Stomach (tissue), 9 donors: ENCODE measurements around the gene GRHL1. TPM values are rescaled to one million over a fixed set of nuclear protein-coding genes. Genes with fewer than 3 reads are reported as not detected.

Source experiments
- DNase-seq, 2 donors: peaks; one replicate each; pipeline versions ENCODE4 v3.0.0 to v3.0.0-alpha.2; 2013 to 2019
- H3K27ac ChIP-seq, 5 donors: fragments of 200-600 bp in 4 of 5; sonication (generic) in 4 of 5; one replicate each; pipeline ENCODE4 v1.5.1; 2013 to 2019; ENCODE audit warnings: mild to moderate bottlenecking in 1 of 5, moderate library complexity in 1 of 5
- H3K27me3 ChIP-seq, 3 donors: fragments of 200-600 bp; sonication (generic); one replicate each; pipeline ENCODE4 v1.5.1; 2017 to 2019; ENCODE audit warnings: mixed run types in 1 of 3
- H3K36me3 ChIP-seq, 4 donors: fragments of 200-600 bp; sonication (generic); 1 replicate in 3 of 4; 2 replicates in 1 of 4; pipeline ENCODE4 v1.5.1; 2016 to 2019
- H3K4me1 ChIP-seq, 4 donors: fragments of 200-600 bp; sonication (generic); one replicate each; pipeline ENCODE4 v1.5.1; 2016 to 2019
- H3K4me3 ChIP-seq, 4 donors: fragments of 200-600 bp; sonication (generic) in 3 of 4; one replicate each; pipeline ENCODE4 v1.5.1; 2016 to 2019; ENCODE audit warnings: mild to moderate bottlenecking in 1 of 4
- H3K9me3 ChIP-seq, 4 donors: fragments of 200-600 bp; sonication (generic); one replicate each; pipeline ENCODE4 v1.5.1; 2016 to 2019
- CTCF ChIP-seq, 7 experiments: fragments of 450-650 bp in 4 of 7; fragments of 200-600 bp in 3 of 7; sonication (generic) in 3 of 7; IDR thresholded peaks; one replicate each; pipeline ENCODE4 v1.5.1; 2016 to 2019; ENCODE audit warnings: antibody characterized with exemption in 7 of 7, control low read depth in 2 of 7, mild to moderate bottlenecking in 1 of 7
- EP300 ChIP-seq: sonication (generic); formaldehyde crosslinking; IDR thresholded peaks from one replicate; pipeline ENCODE4 v1.6.1; 2017; ENCODE audit warnings: antibody characterized with exemption
- POLR2A ChIP-seq, 4 donors: fragments of 450-650 bp; IDR thresholded peaks; one replicate each; pipeline ENCODE4 v1.6.1; 2016; ENCODE audit warnings: antibody characterized with exemption in 4 of 4, control low read depth in 2 of 4, mild to moderate bottlenecking in 1 of 4, moderate library complexity in 1 of 4
- POLR2AphosphoS5 ChIP-seq, 3 donors: sonication (generic); formaldehyde crosslinking; IDR thresholded peaks; one replicate each; pipeline ENCODE4 v1.6.1; 2016; ENCODE audit warnings: antibody characterized with exemption in 3 of 3
- WGBS, 5 donors: extraction: QIAGEN DNeasy Blood & Tissue Kit in 3 of 5; methylation state at CpG; one replicate each; pipeline versions ENCODE4 v1.1.5 to v1.1.7; 2013 to 2018; 5-methylcytosine and 5-hydroxymethylcytosine counted together
- intact Hi-C: fragments of 100-400 bp; cut with DNase I; formaldehyde crosslinking; loops from one replicate; pipeline ENCODE4 v1.15.1; 2023; ENCODE audit warnings: low total_unique reads
- polyA plus RNA-seq, 3 donors: library from polyadenylated mRNA; stranded (reverse); fragments of 200-250 nt; gene quantifications; one replicate each; pipeline ENCODE4 v1.2.3, GENCODE V29; 2013
- total RNA-seq, 5 donors: library from RNA; depleted of rRNA; stranded (reverse); fragments of >200 nt; gene quantifications; one replicate each; pipeline versions ENCODE4 v1.1.0 to v1.2.3, GENCODE V29; 2014 to 2016
- donor health status: healthy with polysubstance abuse.
- donor health status: Bipolar disorder and iron deficiency.
- donor health status: healthy.

The GRHL1 gene
- total and polyA plus RNA-seq, 8 donors, result 0.89 to 16.5 (median 3.8) TPM

GRCh38 chr2:9965119-9965822 is 13.8 kb downstream of the GRHL1 start:
- no peaks in the 10 kb centered on the region for H3K27me3 ChIP-seq
- H3K9me3 ChIP-seq, result no peaks in the 10 kb centered on the region
- H3K36me3 ChIP-seq, result peaks cover 0 to 23% (median 11%) of the 10 kb centered on the region in 4 donors
- peaks cover 0 to 2% (median under 1%) of the 10 kb centered on the region in 4 donors for H3K4me1 ChIP-seq
- no peak overlapping the region for H3K27ac ChIP-seq
- 84 to 94% (median 84%) methylated on average over 8 of the region's 8 CpGs for WGBS, 5 donors
- H3K4me3 ChIP-seq, result no peak overlapping the region
- DNase-seq, result no peak
- intact Hi-C loops, result no loop called here
- TF ChIP-seq CTCF (IDR thresholded peaks at IDR 0.05) (no peak), POLR2AphosphoS5 (IDR thresholded peaks at IDR 0.05) (no peak), EP300 (no peak), POLR2A (IDR thresholded peaks at IDR 0.05) (no peak)

DNA sequence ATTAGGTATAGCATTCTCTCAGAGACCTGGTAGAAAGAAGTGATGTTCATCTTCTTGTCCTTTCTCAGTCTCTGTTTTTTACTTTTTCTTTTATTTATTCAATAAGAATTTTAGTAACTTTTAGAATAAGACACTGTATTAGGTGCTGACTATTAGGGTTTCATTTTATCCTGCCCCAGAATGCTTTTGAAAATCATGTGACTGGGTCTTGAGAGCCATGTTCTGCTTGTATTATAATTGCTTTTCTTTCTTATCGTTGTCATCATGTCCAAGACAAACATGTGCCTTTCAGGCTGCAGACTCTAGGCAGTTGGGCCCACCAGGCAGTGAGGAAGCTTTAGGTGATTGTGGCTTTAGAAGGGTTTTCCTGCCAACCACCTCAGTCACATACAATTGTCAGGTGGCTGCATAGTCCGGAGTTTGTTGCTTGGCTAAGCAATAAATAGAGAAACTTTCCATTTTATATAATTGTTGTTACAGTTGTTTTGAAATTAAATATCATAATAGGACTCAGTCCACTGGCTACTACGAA is 15.1 kb downstream of the GRHL1 start:
- TF ChIP-seq POLR2A (IDR thresholded peaks at IDR 0.05) (no peak), EP300 (no peak), POLR2AphosphoS5 (IDR thresholded peaks at IDR 0.05) (no peak), CTCF (IDR thresholded peaks at IDR 0.05) (no peak)
- 42 to 64% (median 55%) methylated on average over 3 of the region's 3 CpGs for WGBS, 5 donors
- DNase-seq, result no peak
- no peaks in the 10 kb centered on the region for H3K9me3 ChIP-seq
- H3K27me3 ChIP-seq, result no peaks in the 10 kb centered on the region
- H3K36me3 ChIP-seq, result peaks cover 0 to 18% (median 8%) of the 10 kb centered on the region in 4 donors
- H3K4me3 ChIP-seq, result no peak overlapping the region
- intact Hi-C loops, result no loop called here
- H3K4me1 ChIP-seq, result peaks cover 0 to 12% (median 6%) of the 10 kb centered on the region in 4 donors
- no peak overlapping the region for H3K27ac ChIP-seq

GRCh38 chr2:9967053-9967775 is 15.7 kb downstream of the GRHL1 start:
- Histone ChIP-seq H3K36me3 (peaks cover 0 to 15% (median 7%) of the 10 kb centered on the region in 4 donors), H3K9me3 (no peaks in the 10 kb centered on the region), H3K4me3 (no peak overlapping the region), H3K4me1 (peaks cover 0 to 18% (median 8%) of the 10 kb centered on the region in 4 donors), H3K27ac (no peak overlapping the region), H3K27me3 (no peaks in the 10 kb centered on the region)
- 84 to 93% (median 90%) methylated on average over 11 of the region's 11 CpGs for WGBS, 5 donors
- no peak for DNase-seq
- TF ChIP-seq POLR2A (IDR thresholded peaks at IDR 0.05) (no peak), CTCF (IDR thresholded peaks at IDR 0.05) (no peak), EP300 (no peak)
- intact Hi-C loops, result no loop called here

DNA sequence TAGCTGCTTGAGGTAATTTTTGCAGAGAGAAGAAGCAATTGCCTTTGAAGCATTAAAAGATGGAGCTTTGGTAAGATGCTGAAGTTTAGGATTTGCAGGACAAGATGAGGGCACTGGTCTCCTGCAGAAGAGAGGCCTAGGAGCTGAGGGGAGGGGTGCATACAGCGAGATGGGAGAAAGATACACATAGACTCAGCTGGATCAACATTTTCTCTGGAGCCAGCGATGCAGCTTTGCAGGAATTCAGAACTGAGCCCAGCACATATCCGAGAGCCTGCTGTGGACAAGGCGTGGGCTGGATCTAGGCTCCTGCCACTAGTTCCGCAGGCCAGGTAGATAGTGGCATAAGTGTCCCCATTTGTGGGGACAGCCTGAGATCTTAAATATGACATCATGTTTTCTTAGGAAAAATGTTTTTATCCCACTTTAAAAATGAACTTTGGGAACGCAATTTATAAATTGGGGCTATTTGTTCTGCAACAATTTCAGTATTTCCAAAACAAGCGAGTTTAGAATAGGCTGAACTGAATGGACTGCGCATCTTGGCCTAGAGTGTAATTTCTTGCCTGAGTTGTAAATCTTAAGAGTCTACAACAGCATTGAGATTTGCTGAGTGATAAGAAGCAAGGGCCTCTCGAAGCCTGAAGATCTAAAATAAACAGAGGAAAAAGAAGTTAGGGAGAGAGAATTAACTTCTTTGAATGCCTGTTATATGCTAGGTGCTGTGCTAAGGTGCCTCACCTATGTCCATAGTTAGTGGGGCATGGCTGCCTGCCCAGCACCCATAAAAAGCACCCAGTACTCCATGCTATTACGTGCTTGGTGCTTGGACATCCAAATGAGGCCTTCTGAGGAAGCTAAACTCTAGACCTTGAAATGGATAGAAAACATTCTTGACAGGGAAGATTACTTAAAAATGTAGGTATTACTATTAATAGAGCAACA is 17.3 kb downstream of the GRHL1 start:
- TF ChIP-seq POLR2A (IDR thresholded peaks at IDR 0.05) (no peak), CTCF (IDR thresholded peaks at IDR 0.05) (no peak)
- Histone ChIP-seq H3K27me3 (no peaks in the 10 kb centered on the region), H3K4me1 (peaks cover 0 to 32% (median 17%) of the 10 kb centered on the region in 4 donors), H3K9me3 (no peaks in the 10 kb centered on the region), H3K27ac (peak overlapping the region in 1 of 5 donors; percentile 32), H3K36me3 (peaks cover 0 to 14% (median 7%) of the 10 kb centered on the region in 4 donors), H3K4me3 (no peak overlapping the region)
- intact Hi-C loops, result no loop called here
- no peak for DNase-seq
- WGBS, 5 donors, result 87 to 93% (median 89%) methylated on average over 10 of the region's 10 CpGs
